Cardiac muscle cell (in vitro differentiated cells and primary cell): Measurements from ENCODE around the gene SEMA4A. TPM values are rescaled to one million over a fixed set of nuclear protein-coding genes. Genes with fewer than 3 reads are reported as not detected.

Source experiments
- DNase-seq, 2 donors: peaks; one replicate each; pipeline versions ENCODE4 v3.0.0 to v3.0.0-alpha.2; 2010 to 2017; ENCODE audit warnings: low read depth in 1 of 2, low spot score in 1 of 2
- H3K27ac ChIP-seq: fragments of 200-600 bp; sonication (generic); 2 replicates; pipeline ENCODE4 v1.5.1; 2016
- H3K27me3 ChIP-seq: fragments of 200-600 bp; sonication (generic); 2 replicates; pipeline ENCODE4 v1.6.0; 2016; ENCODE audit warnings: control low read depth
- H3K36me3 ChIP-seq: fragments of 200-600 bp; sonication (generic); 2 replicates; pipeline ENCODE4 v1.5.1; 2016; ENCODE audit warnings: control low read depth
- H3K4me1 ChIP-seq: fragments of 200-600 bp; sonication (generic); 2 replicates; pipeline ENCODE4 v1.8.1; 2017; ENCODE audit warnings: low read depth, mild to moderate bottlenecking, mixed run types
- H3K4me3 ChIP-seq: fragments of 200-600 bp; sonication (generic); 2 replicates; pipeline ENCODE4 v1.5.1; 2016; ENCODE audit warnings: mild to moderate bottlenecking
- H3K9me3 ChIP-seq: fragments of 200-600 bp; sonication (generic); 2 replicates; pipeline ENCODE4 v1.5.1; 2017; ENCODE audit warnings: low read depth, mild to moderate bottlenecking, control low read depth
- CTCF ChIP-seq: IDR thresholded peaks from 2 replicates; pipeline ENCODE4 v1.5.1; 2012; ENCODE audit warnings: low read depth, mild to moderate bottlenecking, low read length
- polyA plus RNA-seq: library from polyadenylated mRNA; unstranded; fragments of >200 nt; fragmentation: Nextera tagmentation; extraction: Ambion mirVana; gene quantifications from 2 replicates; pipeline ENCODE4 v1.2.1, GENCODE V29; 2016
- total RNA-seq: library from RNA; depleted of rRNA; stranded (reverse); fragments of >200 nt; gene quantifications from 2 replicates; pipeline ENCODE4 v1.2.3, GENCODE V29; 2016

SEMA4A gene
- total and polyA plus RNA-seq, 2 experiments from 2014 or later: 0.65 to 8.6 TPM

GRCh38 chr1:156146769-156147405 is 6.5 kb upstream of the SEMA4A start:
- Histone ChIP-seq H3K4me1 (no peaks in the 10 kb centered on the region), H3K27ac (no peak overlapping the region), H3K4me3 (no peak overlapping the region), H3K27me3 (peaks cover 21% of the 10 kb centered on the region), H3K36me3 (no peaks in the 10 kb centered on the region), H3K9me3 (no peaks in the 10 kb centered on the region)
- TF ChIP-seq CTCF: no peak
- no peak for DNase-seq

GRCh38 chr1:156148216-156148615 is 5.2 kb upstream of the SEMA4A start:
- no peak for DNase-seq
- no peak overlapping the region for H3K4me3 ChIP-seq
- TF ChIP-seq CTCF: no peak

GRCh38 chr1:156149374-156150332 is 3.7 kb upstream of the SEMA4A start:
- H3K4me3 ChIP-seq: no peak overlapping the region
- no peak for TF ChIP-seq CTCF
- no peaks in the 10 kb centered on the region for H3K9me3 ChIP-seq
- no peak for DNase-seq
- H3K4me1 ChIP-seq: no peaks in the 10 kb centered on the region
- no peaks in the 10 kb centered on the region for H3K36me3 ChIP-seq
- no peak overlapping the region for H3K27ac ChIP-seq
- peaks cover 21% of the 10 kb centered on the region for H3K27me3 ChIP-seq

More at GRCh38 chr1:156148216-156148615, 5.2 kb upstream of the SEMA4A start:
- Histone ChIP-seq H3K4me1 (no peaks in the 10 kb centered on the region), H3K27ac (no peak overlapping the region), H3K36me3 (no peaks in the 10 kb centered on the region), H3K27me3 (peaks cover 21% of the 10 kb centered on the region), H3K9me3 (no peaks in the 10 kb centered on the region)

- Histone ChIP-seq H3K9me3 (no peaks in the 10 kb centered on the region), H3K27me3 (peaks cover 21% of the 10 kb centered on the region), H3K4me3 (no peak overlapping the region), H3K27ac (no peak overlapping the region), H3K36me3 (no peaks in the 10 kb centered on the region), H3K4me1 (no peaks in the 10 kb centered on the region)
- DNase-seq: no peak
- TF ChIP-seq CTCF: no peak
Measured at GRCh38 chr1:156150333-156151011, 2.9 kb upstream of the SEMA4A start.

- no peak overlapping the region for H3K4me3 ChIP-seq
- DNase-seq: no peak
- H3K36me3 ChIP-seq: no peaks in the 10 kb centered on the region
- no peak overlapping the region for H3K27ac ChIP-seq
- peaks cover 21% of the 10 kb centered on the region for H3K27me3 ChIP-seq
- no peaks in the 10 kb centered on the region for H3K4me1 ChIP-seq
- TF ChIP-seq CTCF: no peak
- H3K9me3 ChIP-seq: no peaks in the 10 kb centered on the region
Measured at GRCh38 chr1:156151093-156151688, 2.2 kb upstream of the SEMA4A start.
